Left ventricle myocardium superior (tissue), 1 donor: ENCODE measurements around the gene ISM2. TPM values are rescaled to one million over a fixed set of nuclear protein-coding genes. Genes with fewer than 3 reads are reported as not detected.

Experiments used
- ATAC-seq: fragments of 200-7000 bp; cut with Tn5 transposase; one replicate; pipeline ENCODE4 v1.9.1; 2020; ENCODE audit warnings: mild to moderate bottlenecking, moderate library complexity
- DNase-seq: peaks from one replicate; pipeline ENCODE4 v3.0.0-alpha.2; 2020
- intact Hi-C: fragments of 100-400 bp; cut with micrococcal nuclease; formaldehyde crosslinking; loops from one replicate; pipeline ENCODE4 v1.11.0; 2022
- total RNA-seq: library from RNA; stranded (reverse); fragmentation: NEBNext Ultra II Directional; extraction: Animal tissue kit (Norgen Biotek cat#: 25700); gene quantifications from one replicate; pipeline ENCODE4 v1.2.1, GENCODE V29; 2021
- donor health status: DM: no; HTN: yes; CAD: no; lungs with severe emphysema.

Gene ISM2
- total RNA-seq, 1 donor from 2014 or later: 0.25 TPM

GRCh38 chr14:77509366-77509765, 10.8 kb upstream of the ISM2 start:
- intact Hi-C loops: no loop called here
- ATAC-seq (no peak), DNase-seq (no peak)

- ATAC-seq: no peak
- intact Hi-C loops: no loop called here
- DNase-seq: no peak
Observed at GRCh38 chr14:77508876-77509275, 10.3 kb upstream of the ISM2 start.

GRCh38 chr14:77508249-77508648, 9.6 kb upstream of the ISM2 start:
- DNase-seq: no peak
- no peak for ATAC-seq
- intact Hi-C loops: no loop called here

- no peak for DNase-seq
- intact Hi-C loops: no loop called here
- no peak for ATAC-seq
Observed at GRCh38 chr14:77507762-77508161, 9.1 kb upstream of the ISM2 start.

GRCh38 chr14:77505031-77505430, 6.4 kb upstream of the ISM2 start:
- no peak for ATAC-seq
- intact Hi-C loops: no loop called here

GRCh38 chr14:77503138-77503537, 4.5 kb upstream of the ISM2 start:
- no peak for DNase-seq
- intact Hi-C loops: no loop called here
- ATAC-seq: no peak

More at GRCh38 chr14:77505031-77505430, 6.4 kb upstream of the ISM2 start:
- no peak for DNase-seq

- intact Hi-C loops: no loop called here
- DNase-seq: no peak
- no peak for ATAC-seq
Observed at GRCh38 chr14:77502109-77502782, 3.6 kb upstream of the ISM2 start.

- DNase-seq (no peak), ATAC-seq (no peak)
- intact Hi-C loops: no loop called here
Observed at GRCh38 chr14:77498984-77499527, 440 bp upstream of the ISM2 start.

- intact Hi-C loops: no loop called here
- ATAC-seq (no peak), DNase-seq (no peak)
Observed at GRCh38 chr14:77495334-77495733, 3.3 kb downstream of the ISM2 start.

GRCh38 chr14:77491056-77491455, 7.6 kb downstream of the ISM2 start:
- intact Hi-C loops: no loop called here
- no peak for DNase-seq

GRCh38 chr14:77490347-77490986, 8.1 kb downstream of the ISM2 start:
- no peak for ATAC-seq
- DNase-seq: no peak
- intact Hi-C loops: no loop called here

More at GRCh38 chr14:77491056-77491455, 7.6 kb downstream of the ISM2 start:
- no peak for ATAC-seq

- no peak for ATAC-seq
- intact Hi-C loops: no loop called here
- DNase-seq: no peak
Observed at GRCh38 chr14:77489041-77489440, 9.6 kb downstream of the ISM2 start.

GRCh38 chr14:77488558-77488957, 10.1 kb downstream of the ISM2 start:
- no peak for DNase-seq
- ATAC-seq: no peak
- intact Hi-C loops: no loop called here

- DNase-seq (no peak), ATAC-seq (no peak)
- intact Hi-C loops: no loop called here
Observed at GRCh38 chr14:77485901-77486678, 12.5 kb downstream of the ISM2 start.

GRCh38 chr14:77485256-77485655, 13.4 kb downstream of the ISM2 start:
- intact Hi-C loops: no loop called here
- DNase-seq: no peak
- ATAC-seq: peak; percentile 36

GRCh38 chr14:77482422-77482821, 16.2 kb downstream of the ISM2 start:
- intact Hi-C loops: no loop called here
- no peak for ATAC-seq
- DNase-seq: no peak

GRCh38 chr14:77478796-77479195, 19.8 kb downstream of the ISM2 start:
- intact Hi-C loops: no loop called here
- ATAC-seq (no peak), DNase-seq (no peak)

GRCh38 chr14:77478029-77478428, 20.6 kb downstream of the ISM2 start:
- no peak for ATAC-seq
- intact Hi-C loops: no loop called here
- DNase-seq: no peak

- peak; percentile 28 for ATAC-seq
- DNase-seq: no peak
Observed at GRCh38 chr14:77475432-77476115, 23.0 kb downstream of the ISM2 start.

More at GRCh38 chr14:77475432-77476115, 23.0 kb downstream of the ISM2 start:
- intact Hi-C loops: no loop called here
